ENCODE results near the gene ATP5F1E.

The ATP5F1E gene

DNA sequence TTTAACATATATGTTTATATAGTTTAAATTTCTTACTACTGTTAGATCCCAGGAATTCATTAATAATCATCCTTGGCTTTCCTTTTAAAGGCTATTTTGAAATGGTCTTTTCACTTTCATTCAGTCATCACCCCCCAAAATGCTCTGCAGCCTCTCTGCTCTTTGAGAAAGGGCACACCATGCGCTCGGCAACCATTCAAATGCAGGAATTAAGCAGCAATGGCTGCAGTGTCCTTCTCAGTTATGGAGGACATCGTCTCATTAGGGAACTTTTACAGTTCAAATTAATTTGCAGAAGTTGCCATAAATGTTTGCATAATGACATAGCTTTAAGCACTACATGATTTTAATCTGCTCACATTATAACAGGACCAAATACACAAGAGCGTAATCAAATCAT, 6.6 kb downstream of the ATP5F1E start:
- Histone ChIP-seq H3K27me3 (no peaks in the 10 kb centered on the region), H3K9me3 (no peaks in the 10 kb centered on the region), H3K4me1 (peaks cover 0 to 39% (median 26%) of the 10 kb centered on the region in 4 donors), H3K27ac (no peak overlapping the region), H3K36me3 (peaks cover 50 to 76% (median 52%) of the 10 kb centered on the region in 3 donors), H3K4me3 (no peak overlapping the region)
- no peak for DNase-seq
- TF ChIP-seq, protein P1, sequence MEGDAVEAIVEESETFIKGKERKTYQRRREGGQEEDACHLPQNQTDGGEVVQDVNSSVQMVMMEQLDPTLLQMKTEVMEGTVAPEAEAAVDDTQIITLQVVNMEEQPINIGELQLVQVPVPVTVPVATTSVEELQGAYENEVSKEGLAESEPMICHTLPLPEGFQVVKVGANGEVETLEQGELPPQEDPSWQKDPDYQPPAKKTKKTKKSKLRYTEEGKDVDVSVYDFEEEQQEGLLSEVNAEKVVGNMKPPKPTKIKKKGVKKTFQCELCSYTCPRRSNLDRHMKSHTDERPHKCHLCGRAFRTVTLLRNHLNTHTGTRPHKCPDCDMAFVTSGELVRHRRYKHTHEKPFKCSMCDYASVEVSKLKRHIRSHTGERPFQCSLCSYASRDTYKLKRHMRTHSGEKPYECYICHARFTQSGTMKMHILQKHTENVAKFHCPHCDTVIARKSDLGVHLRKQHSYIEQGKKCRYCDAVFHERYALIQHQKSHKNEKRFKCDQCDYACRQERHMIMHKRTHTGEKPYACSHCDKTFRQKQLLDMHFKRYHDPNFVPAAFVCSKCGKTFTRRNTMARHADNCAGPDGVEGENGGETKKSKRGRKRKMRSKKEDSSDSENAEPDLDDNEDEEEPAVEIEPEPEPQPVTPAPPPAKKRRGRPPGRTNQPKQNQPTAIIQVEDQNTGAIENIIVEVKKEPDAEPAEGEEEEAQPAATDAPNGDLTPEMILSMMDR (IDR thresholded peaks at IDR 0.05), result no peak
- intact Hi-C loops (cut with DNase I; ENCODE audit: low total_unique reads), result no loop called here

DNA sequence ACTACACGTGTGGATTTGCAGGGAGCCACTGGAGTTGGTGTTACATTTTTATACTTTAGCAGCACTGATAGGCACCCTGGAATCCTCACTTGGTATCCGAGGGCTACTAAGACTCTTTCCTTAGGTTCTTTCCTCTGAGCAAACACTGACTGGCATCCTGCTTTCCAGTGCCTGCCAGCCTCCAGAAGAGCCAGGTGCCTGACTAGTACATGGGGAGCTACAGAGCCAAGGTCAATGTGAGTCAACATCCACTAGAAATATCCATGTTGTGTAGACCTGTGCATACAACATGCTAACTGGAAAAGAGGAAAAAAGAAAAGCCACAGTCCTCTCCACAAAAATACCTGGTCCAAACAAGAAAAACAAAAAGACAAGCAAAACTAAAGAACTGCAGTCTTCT, 7.0 kb downstream of the ATP5F1E start:
- Histone ChIP-seq H3K4me1 (peaks cover 0 to 34% (median 24%) of the 10 kb centered on the region in 4 donors), H3K27me3 (no peaks in the 10 kb centered on the region), H3K9me3 (no peaks in the 10 kb centered on the region), H3K27ac (no peak overlapping the region), H3K4me3 (no peak overlapping the region), H3K36me3 (peaks cover 50 to 74% (median 50%) of the 10 kb centered on the region in 3 donors)
- TF ChIP-seq, protein P1 (IDR thresholded peaks at IDR 0.05), result no peak
- no peak for DNase-seq
- intact Hi-C loops (cut with DNase I; ENCODE audit: low total_unique reads), result no loop called here

DNA sequence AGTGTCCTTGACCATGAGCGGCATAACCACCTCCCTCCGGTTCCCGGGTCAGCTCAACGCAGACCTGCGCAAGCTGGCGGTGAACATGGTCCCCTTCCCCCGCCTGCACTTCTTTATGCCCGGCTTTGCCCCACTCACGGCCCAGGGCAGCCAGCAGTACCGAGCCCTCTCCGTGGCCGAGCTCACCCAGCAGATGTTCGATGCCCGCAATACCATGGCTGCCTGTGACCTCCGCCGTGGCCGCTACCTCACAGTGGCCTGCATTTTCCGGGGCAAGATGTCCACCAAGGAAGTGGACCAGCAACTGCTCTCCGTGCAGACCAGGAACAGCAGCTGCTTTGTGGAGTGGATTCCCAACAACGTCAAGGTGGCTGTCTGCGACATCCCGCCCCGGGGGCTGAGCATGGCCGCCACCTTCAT, 8.0 kb downstream of the ATP5F1E start:
- Histone ChIP-seq H3K36me3 (peaks cover 40 to 65% (median 47%) of the 10 kb centered on the region in 3 donors), H3K27me3 (no peaks in the 10 kb centered on the region), H3K27ac (no peak overlapping the region), H3K9me3 (no peaks in the 10 kb centered on the region), H3K4me3 (no peak overlapping the region), H3K4me1 (peaks cover 0 to 25% (median 15%) of the 10 kb centered on the region in 4 donors)
- intact Hi-C loops (cut with DNase I; ENCODE audit: low total_unique reads), result no loop called here
- DNase-seq, result no peak
- TF ChIP-seq, protein P1 (IDR thresholded peaks at IDR 0.05), result no peak

DNA sequence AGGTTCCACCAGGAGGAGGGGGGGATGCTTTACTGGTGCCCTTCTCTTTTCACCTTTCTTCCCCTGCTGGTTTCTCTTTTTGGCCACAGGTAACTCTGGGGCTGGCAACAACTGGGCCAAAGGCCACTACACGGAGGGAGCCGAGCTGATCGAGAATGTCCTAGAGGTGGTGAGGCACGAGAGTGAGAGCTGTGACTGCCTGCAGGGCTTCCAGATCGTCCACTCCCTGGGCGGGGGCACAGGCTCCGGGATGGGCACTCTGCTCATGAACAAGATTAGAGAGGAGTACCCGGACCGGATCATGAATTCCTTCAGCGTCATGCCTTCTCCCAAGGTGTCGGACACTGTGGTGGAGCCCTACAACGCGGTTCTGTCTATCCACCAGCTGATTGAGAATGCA, 8.5 kb downstream of the ATP5F1E start:
- no peak for DNase-seq
- Histone ChIP-seq H3K4me3 (no peak overlapping the region), H3K36me3 (peaks cover 35 to 60% (median 42%) of the 10 kb centered on the region in 3 donors), H3K27me3 (no peaks in the 10 kb centered on the region), H3K9me3 (no peaks in the 10 kb centered on the region), H3K4me1 (peaks cover 0 to 20% (median 10%) of the 10 kb centered on the region in 4 donors), H3K27ac (no peak overlapping the region)
- intact Hi-C loops (cut with DNase I; ENCODE audit: low total_unique reads), result no loop called here
- TF ChIP-seq, protein P1 (IDR thresholded peaks at IDR 0.05), result no peak

DNA sequence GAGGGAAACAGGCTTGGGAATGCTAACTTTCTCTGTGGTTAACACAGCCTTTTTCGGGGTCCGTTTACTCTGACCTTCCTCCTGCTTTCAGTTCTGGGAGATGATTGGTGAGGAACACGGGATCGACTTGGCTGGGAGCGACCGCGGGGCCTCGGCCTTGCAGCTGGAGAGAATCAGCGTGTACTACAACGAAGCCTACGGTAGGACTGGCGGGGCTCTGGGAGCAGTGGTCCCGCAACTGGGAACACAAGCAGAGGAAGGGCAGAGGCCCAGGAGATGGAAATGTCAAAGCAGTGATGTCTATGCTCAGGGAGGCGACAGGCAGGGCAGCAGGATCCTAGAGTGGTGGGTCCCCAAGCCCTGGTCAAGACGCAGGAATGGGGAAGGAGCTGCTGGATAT, 9.4 kb downstream of the ATP5F1E start:
- TF ChIP-seq, protein P1 (IDR thresholded peaks at IDR 0.05), result no peak
- peaks cover 29 to 52% (median 37%) of the 10 kb centered on the region in 3 donors for H3K36me3 ChIP-seq

More for the DNA sequence above, 9.4 kb downstream of the ATP5F1E start:
- H3K4me1 ChIP-seq, result peaks cover 0 to 11% (median 3%) of the 10 kb centered on the region in 4 donors
- intact Hi-C loops (cut with DNase I; ENCODE audit: low total_unique reads), result no loop called here
- no peaks in the 10 kb centered on the region for H3K27me3 ChIP-seq
- H3K9me3 ChIP-seq, result no peaks in the 10 kb centered on the region
- H3K4me3 ChIP-seq, result no peak overlapping the region
- no peak overlapping the region for H3K27ac ChIP-seq
- DNase-seq, result no peak

Measured in tibial artery (tissue), 4 donors.